Measurements from ENCODE around the gene BCAS3. TPM values are rescaled to one million over a fixed set of nuclear protein-coding genes. Genes with fewer than 3 reads are reported as not detected.

Gene BCAS3
- total and polyA plus RNA-seq, 11 donors, result 4.5 to 23.5 (median 17.9) TPM

DNA sequence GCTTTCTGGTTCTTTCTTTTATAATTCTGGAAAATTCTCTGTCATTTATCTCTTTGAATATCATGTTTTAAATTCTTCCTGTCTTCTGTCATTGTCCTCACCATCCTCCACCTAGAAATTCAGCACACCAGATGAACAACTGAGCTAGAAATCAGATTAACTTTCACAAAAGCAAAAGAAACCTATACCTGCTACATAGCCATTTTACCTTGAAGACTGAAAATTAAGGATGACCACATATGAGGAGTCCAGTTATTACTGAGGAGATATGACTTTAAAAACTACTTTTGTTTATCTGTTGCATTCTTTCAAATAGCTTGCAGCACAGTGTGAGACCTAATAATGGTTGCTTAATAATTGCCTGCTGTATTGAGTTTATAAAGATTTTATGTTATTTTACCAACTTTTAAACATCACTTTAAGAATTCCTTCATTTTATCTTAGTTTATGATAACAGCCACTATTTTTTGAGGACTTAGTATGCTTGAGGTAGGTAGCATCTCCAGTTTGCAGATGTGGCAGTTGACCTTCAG is 104.3 kb downstream of the BCAS3 start:
- Histone ChIP-seq H3K9me3 (no peaks in the 10 kb centered on the region), H3K27ac (no peak overlapping the region), H3K4me3 (no peak overlapping the region), H3K4me1 (no peaks in the 10 kb centered on the region), H3K27me3 (no peaks in the 10 kb centered on the region), H3K36me3 (no peaks in the 10 kb centered on the region)
- intact Hi-C loops (cut with DNase I), result no loop called here
- no peak for TF ChIP-seq POLR2A (IDR thresholded peaks at IDR 0.05)
- TF ChIP-seq, protein P1, sequence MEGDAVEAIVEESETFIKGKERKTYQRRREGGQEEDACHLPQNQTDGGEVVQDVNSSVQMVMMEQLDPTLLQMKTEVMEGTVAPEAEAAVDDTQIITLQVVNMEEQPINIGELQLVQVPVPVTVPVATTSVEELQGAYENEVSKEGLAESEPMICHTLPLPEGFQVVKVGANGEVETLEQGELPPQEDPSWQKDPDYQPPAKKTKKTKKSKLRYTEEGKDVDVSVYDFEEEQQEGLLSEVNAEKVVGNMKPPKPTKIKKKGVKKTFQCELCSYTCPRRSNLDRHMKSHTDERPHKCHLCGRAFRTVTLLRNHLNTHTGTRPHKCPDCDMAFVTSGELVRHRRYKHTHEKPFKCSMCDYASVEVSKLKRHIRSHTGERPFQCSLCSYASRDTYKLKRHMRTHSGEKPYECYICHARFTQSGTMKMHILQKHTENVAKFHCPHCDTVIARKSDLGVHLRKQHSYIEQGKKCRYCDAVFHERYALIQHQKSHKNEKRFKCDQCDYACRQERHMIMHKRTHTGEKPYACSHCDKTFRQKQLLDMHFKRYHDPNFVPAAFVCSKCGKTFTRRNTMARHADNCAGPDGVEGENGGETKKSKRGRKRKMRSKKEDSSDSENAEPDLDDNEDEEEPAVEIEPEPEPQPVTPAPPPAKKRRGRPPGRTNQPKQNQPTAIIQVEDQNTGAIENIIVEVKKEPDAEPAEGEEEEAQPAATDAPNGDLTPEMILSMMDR (IDR thresholded peaks at IDR 0.05), result no peak
- ATAC-seq (no peak), DNase-seq (no peak)

DNA sequence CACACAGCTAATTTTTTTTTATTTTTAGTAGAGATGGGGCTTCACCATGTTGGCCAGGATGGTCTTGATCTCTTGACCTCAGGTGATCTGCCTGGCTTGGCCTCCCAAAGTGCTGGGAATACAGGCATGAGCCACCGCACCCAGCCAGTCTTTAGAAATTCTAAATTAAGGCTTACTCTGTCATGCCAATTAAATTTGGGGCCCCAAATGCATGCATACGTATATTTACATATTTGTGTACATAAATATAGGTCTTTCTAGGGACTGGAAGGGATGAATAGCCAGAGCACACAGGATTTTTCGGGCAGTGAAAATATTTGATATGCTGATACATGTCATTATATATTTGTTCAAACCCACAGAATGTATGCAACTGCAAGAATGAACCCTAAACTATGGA is 105.1 kb downstream of the BCAS3 start:
- Histone ChIP-seq H3K36me3 (no peaks in the 10 kb centered on the region), H3K27me3 (no peaks in the 10 kb centered on the region), H3K27ac (no peak overlapping the region), H3K4me3 (no peak overlapping the region), H3K4me1 (no peaks in the 10 kb centered on the region), H3K9me3 (no peaks in the 10 kb centered on the region)
- ATAC-seq, result no peak
- DNase-seq, result no peak
- intact Hi-C loops (cut with DNase I), result no loop called here
- TF ChIP-seq POLR2A (IDR thresholded peaks at IDR 0.05), result no peak
- TF ChIP-seq, protein P1 (IDR thresholded peaks at IDR 0.05), result no peak
- 92 to 96% (median 95%) methylated on average over 3 of the region's 3 CpGs for WGBS, 4 donors

DNA sequence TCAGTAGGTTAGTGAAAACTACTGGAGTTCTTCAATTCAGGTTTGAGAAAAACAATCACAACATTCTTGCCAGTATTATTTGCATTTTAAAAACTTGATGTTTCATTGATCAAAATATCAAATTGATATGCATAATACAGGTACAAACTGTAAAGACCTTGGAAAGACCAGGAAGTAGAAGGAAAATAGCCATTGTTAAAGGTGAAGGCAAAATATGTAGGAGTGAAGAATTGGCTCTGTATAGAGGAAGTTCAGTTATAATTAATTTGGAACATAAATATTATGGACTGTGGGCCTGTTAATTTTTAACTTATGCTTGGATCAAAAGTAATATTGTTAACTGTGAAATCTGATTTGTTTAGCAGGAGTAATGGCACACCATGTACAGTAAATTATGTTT is 112.6 kb downstream of the BCAS3 start:
- TF ChIP-seq, protein P1 (IDR thresholded peaks at IDR 0.05), result no peak
- TF ChIP-seq POLR2A (IDR thresholded peaks at IDR 0.05), result no peak
- no peak for DNase-seq
- Histone ChIP-seq H3K36me3 (no peaks in the 10 kb centered on the region), H3K4me1 (peaks cover 0 to 6% (median 0%) of the 10 kb centered on the region in 12 donors), H3K27me3 (no peaks in the 10 kb centered on the region), H3K4me3 (no peak overlapping the region), H3K9me3 (no peaks in the 10 kb centered on the region), H3K27ac (no peak overlapping the region)
- intact Hi-C loops (cut with DNase I), result no loop called here
- no peak for ATAC-seq

DNA sequence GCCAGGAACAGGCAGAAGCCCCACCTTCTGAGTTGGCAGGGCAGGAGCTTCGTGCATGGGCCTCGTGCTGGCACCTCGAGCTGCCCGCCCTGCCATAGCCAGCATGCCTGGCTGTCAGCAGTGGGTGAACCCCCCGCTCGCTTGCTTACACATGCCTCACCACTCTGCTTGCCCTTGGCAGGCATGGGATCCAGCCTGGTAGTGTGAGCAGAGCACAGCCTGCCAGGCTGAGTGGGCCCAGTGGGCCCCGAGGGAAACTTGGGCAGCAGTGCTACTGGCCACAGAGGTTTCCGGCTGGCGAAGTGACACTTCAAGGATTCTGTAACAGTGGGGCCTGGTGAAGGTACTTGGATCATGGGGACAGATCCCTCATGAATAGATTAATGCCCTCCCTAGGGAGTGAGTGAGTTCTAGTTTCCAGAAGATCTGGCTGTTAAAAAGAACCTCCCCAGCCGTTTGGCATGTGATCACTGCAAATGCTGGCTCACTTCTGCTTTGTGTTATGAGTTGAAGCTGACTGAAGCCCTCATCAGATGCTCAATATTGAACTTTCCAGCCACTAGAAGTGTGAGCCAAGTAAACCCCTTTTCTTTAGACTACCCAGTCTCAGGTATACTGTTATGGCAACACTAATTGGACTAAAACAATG is 114.7 kb downstream of the BCAS3 start:
- H3K27ac ChIP-seq, result no peak overlapping the region
- ATAC-seq, result peak in 3 of 4 donors; percentile 24 to 48 (median 39)
- intact Hi-C loops (cut with DNase I), result no loop called here
- no peaks in the 10 kb centered on the region for H3K36me3 ChIP-seq
- DNase-seq, result no peak
- no peak overlapping the region for H3K4me3 ChIP-seq
- no peaks in the 10 kb centered on the region for H3K27me3 ChIP-seq
- peaks cover 0 to 6% (median 0%) of the 10 kb centered on the region in 12 donors for H3K4me1 ChIP-seq
- H3K9me3 ChIP-seq, result no peaks in the 10 kb centered on the region
- WGBS, 4 donors, result 72 to 88% (median 83%) methylated on average over 6 to 10 of the region's 10 CpGs
- TF ChIP-seq, protein P1 (IDR thresholded peaks at IDR 0.05), result no peak
- no peak for TF ChIP-seq POLR2A (IDR thresholded peaks at IDR 0.05)

All from heart left ventricle (tissue), 16 donors.